Astrocyte of the hippocampus (primary cell): ENCODE data around the gene ACAA1.
A peak's percentile ranks its signal among the peaks of the same experiment; 100 is the strongest.

Experiments
- DNase-seq: peaks from one replicate; pipeline ENCODE4 v3.0.0; 2011; ENCODE audit warnings: low read depth, low spot score

The ACAA1 gene

DNA sequence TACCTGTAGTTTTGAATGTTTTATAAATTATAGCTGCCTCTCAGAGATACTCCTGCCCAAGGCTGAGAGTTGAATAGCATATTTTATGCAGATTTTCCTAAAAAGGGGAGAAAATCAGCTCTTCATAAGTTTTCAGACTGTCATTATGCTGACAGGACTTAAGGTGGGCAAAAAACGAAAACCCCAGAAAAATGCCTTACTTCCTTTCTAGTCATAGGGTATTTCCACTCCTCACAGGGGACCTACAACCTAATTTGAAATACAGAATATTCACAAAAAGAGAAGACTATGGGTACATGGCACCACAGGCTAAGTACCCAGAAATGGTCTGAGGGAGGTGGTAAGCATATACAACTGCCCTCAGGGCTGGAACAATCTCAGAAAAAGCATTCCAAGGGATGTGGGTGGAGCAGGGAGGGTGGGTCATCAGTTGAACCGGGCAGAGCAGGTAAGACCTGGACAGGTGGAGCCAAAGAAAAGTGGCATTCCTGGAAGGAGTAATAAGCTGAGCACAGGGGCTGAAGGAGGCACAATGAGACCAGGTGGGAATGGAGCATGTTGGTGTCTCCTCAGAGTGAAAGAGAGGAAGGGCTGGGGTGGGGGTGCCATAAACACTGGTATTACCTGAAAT is 17.8 kb upstream of the ACAA1 start:
- DNase-seq, result no peak

GRCh38 chr3:38154033-38154494 is 17.1 kb upstream of the ACAA1 start:
- DNase-seq, result peak; percentile 40

- no peak for DNase-seq
Measured at GRCh38 chr3:38153221-38153620, 16.3 kb upstream of the ACAA1 start.

GRCh38 chr3:38152609-38153008 is 15.7 kb upstream of the ACAA1 start:
- no peak for DNase-seq

DNA sequence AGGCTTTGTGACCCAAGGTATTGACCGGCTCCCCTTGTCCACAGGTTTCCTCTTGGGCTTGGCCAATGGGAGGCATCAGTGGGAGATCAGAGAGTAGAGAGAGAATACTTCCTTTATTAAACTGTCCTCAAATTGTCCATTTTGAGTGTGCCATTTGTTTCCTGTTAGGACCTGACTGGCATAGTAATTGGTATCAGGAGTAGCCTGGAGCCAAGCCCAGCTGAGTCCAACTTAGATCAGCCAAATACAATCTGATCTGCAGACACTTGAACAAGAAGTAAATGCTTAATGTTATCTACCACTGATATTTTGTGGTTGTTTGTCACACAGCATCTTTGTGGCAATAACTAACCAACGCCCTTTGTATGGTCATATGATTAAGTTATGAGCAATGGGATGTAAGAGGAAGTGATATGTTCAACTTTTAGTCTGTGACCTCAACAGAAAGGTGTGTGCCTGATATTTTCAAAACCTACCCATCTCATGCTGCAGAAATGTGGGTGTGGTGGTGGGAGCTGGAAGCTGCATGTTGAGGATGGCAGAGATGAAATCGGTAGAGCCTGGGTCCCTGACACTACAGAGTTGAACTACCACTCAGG is 14.8 kb upstream of the ACAA1 start:
- peak; percentile 24 for DNase-seq

- DNase-seq, result no peak
Measured at GRCh38 chr3:38150780-38151528, 14.0 kb upstream of the ACAA1 start.

GRCh38 chr3:38149708-38150107 is 12.8 kb upstream of the ACAA1 start:
- no peak for DNase-seq

- DNase-seq, result no peak
Measured at GRCh38 chr3:38148311-38148882, 11.5 kb upstream of the ACAA1 start.

DNA sequence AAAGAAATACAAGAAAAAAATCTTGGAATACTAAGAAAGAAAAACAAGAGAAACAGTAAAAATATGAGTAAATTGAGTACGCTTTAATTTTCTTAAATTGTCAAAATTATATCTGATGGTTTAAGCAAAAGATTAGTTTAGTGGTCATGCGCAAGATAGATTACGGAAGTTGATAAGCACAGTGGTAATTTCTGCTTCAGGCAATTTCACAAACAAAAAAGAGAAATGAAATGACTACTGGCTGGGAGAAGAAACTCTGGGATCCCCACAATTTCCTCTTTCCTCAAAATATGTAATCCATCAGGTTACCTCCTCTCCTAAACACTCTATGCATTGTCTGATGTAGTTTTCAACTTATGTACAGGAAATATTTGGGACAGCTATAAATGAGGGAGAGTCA is 10.5 kb upstream of the ACAA1 start:
- no peak for DNase-seq

DNA sequence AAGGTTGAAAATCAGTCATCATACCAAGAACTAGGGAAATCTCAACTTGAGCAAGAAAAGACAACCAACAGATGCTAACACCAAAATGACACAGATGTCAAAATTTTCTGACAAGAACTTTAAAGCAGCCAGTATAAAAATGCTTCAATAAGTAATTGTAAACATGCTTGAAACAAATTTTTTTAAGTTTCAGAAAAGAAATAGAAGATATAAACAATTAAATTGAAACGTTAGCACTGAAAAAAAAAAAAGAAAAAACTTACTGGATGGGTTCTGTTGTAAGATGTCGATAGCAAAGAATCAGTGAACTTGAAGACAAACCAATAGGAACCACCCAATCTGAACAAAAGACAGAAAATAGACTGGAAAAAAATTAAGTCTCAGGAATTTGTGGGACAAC is 9.6 kb upstream of the ACAA1 start:
- DNase-seq, result no peak

GRCh38 chr3:38143511-38143910 is 6.6 kb upstream of the ACAA1 start:
- no peak for DNase-seq

DNA sequence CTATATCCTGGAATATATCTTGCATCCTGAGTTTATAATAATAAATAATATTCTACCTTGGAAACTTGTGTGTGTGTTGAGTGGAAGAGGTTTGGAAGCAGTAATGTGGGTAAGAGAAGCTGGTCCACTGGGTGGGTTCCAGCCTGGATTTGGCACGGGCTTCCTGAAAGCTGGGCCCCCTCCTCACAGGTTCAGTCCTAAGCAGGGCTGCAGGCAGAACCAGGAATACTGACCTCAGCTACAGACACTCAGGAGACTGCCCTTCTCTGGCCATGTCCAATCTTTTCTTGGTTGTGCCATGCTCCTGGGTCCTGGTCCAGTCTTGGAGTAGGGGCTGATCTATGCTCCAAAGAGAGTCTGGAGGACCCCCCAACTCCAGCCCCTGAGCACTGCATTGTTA is 6.0 kb upstream of the ACAA1 start:
- no peak for DNase-seq

DNA sequence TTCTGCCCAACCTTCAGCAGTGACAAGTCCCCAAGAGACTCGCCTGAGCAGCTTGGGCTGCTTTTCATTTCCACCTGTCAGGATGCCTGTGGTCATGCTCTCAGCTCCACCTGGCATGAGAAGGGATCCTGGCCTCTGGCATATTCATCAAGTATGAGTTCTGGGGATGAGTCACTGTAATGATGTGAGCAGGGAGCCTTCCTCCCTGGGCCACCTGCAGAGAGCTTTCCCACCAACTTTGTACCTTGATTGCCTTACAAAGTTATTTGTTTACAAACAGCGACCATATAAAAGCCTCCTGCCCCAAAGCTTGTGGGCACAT is 5.0 kb upstream of the ACAA1 start:
- DNase-seq, result peak; percentile 20

- DNase-seq, result no peak
Measured at GRCh38 chr3:38141173-38141951, 4.4 kb upstream of the ACAA1 start.

DNA sequence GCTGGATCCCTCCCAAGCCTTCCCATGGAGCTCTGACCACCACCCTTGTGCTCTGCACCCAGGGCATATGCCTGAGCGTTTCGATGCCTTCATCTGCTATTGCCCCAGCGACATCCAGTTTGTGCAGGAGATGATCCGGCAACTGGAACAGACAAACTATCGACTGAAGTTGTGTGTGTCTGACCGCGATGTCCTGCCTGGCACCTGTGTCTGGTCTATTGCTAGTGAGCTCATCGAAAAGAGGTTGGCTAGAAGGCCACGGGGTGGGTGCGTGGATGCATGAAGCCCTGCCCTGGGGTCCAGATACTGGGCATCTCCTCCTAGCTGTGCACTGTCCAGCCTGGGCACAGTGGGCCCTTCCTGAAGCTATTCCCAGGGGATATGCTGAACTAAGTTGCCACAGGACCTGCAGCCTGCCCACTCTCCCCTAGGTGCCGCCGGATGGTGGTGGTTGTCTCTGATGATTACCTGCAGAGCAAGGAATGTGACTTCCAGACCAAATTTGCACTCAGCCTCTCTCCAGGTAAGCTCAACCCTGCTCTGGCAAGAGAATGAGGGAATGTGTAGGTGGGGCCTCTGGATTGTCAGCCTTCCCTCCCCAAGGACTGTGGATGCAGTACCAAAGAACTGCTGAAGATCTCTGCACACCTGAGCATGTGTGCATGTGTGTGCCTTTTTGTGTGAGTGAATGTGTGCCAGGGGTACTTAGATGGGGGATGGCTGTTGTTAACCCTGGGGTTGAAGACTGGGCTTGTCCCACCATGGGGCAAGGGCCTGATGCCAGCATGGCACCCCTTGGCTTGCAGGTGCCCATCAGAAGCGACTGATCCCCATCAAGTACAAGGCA is 3.6 kb upstream of the ACAA1 start:
- no peak for DNase-seq

- DNase-seq, result no peak
Measured at GRCh38 chr3:38139652-38140051, 2.7 kb upstream of the ACAA1 start.

GRCh38 chr3:38139191-38139590 is 2.3 kb upstream of the ACAA1 start:
- DNase-seq, result no peak

DNA sequence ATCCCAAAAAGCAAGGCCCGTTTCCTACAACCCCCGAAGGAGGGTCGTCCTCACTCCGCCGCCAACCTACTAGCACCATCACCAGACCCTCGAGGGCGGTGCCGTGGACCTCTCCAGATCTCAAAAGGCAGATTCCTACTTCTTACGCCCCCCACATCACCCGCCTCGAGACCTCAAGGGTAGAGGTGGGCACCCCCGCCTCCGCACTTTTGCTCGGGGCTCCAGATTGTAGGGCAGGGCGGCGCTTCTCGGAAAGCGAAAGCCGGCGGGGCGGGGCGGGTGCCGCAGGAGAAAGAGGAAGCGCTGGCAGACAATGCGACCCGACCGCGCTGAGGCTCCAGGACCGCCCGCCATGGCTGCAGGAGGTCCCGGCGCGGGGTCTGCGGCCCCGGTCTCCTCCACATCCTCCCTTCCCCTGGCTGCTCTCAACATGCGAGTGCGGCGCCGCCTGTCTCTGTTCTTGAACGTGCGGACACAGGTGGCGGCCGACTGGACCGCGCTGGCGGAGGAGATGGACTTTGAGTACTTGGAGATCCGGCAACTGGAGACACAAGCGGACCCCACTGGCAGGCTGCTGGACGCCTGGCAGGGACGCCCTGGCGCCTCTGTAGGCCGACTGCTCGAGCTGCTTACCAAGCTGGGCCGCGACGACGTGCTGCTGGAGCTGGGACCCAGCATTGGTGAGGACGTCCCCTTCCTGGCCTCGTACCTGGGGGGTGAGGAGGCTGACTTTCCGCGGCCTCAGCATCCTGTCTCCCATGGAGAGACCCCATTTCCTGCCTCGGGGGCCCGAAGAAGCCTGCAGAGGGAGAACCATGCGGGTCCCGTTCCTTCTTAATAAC is 1.6 kb upstream of the ACAA1 start, which contains the start of gene MYD88:
MYD88 (plus strand) TSS at position 313 of the 842 bp plus-strand sequence; CDS start at position 353, 40 bp downstream.
- DNase-seq, result peak; percentile 77

- DNase-seq, result no peak
Measured at GRCh38 chr3:38137615-38138348, 855 bp upstream of the ACAA1 start.
